SK-N-SH (cell line): ENCODE results near the gene CACFD1. TPM values are rescaled to one million over a fixed set of nuclear protein-coding genes. Genes with fewer than 3 reads are reported as not detected.

ENCODE experiments used
- CTCF ChIA-PET: fragments of 300-600, 350-600 bp; formaldehyde crosslinking; extraction: SDS; loops from one replicate; lab custom pipeline; 2021; lab: Yijun Ruan, JAX
- POLR2A ChIA-PET: fragments of 350-600 bp; sonication (Branson Sonifier 250); formaldehyde crosslinking; extraction: SDS; loops from one replicate; lab custom pipeline; 2020; ENCODE audit warnings: antibody characterized with exemption, inconsistent platforms; lab: Yijun Ruan, JAX
- DNase-seq: peaks from one replicate; pipeline ENCODE4 v3.0.0; 2012
- H2AFZ ChIP-seq: fragments of 200-600 bp; sonication (generic); 2 replicates; pipeline ENCODE4 v1.8.1; 2016; ENCODE audit warnings: antibody characterized with exemption, mild to moderate bottlenecking, low read depth
- H3F3A ChIP-seq: fragments of 200-600 bp; sonication (generic); replicated peaks from 2 replicates; pipeline ENCODE3; 2016; ENCODE audit warnings: antibody characterized with exemption, mild to moderate bottlenecking; ENCODE audit not compliant: insufficient read depth
- H3K27ac ChIP-seq, 2 experiments: fragments of 200-500 bp in 1 of 2; fragments of 200-600 bp in 1 of 2; sonication (Bioruptor generic) in 1 of 2; sonication (generic), shearing (Covaris generic) in 1 of 2; 2 replicates each; pipeline versions ENCODE4 v1.5.1 to v1.6.1; 2014 to 2016; ENCODE audit warnings: low read depth in 2 of 2, inconsistent platforms in 1 of 2, low read length in 1 of 2, mild to moderate bottlenecking in 1 of 2, mixed read lengths in 1 of 2
- H3K27me3 ChIP-seq: fragments of 200-600 bp; sonication (generic), shearing (Covaris generic); 2 replicates; pipeline ENCODE4 v1.6.1; 2016; ENCODE audit warnings: mixed run types; ENCODE audit not compliant: insufficient read depth
- H3K36me3 ChIP-seq, 2 experiments: fragments of 200-500 bp in 1 of 2; fragments of 200-600 bp in 1 of 2; sonication (Bioruptor generic) in 1 of 2; sonication (generic) in 1 of 2; replicated peaks in 1 of 2; 2 replicates each; pipeline versions ENCODE3 to v1.5.1; 2014 to 2016; ENCODE audit warnings: low read length in 1 of 2, mild to moderate bottlenecking in 1 of 2; ENCODE audit not compliant: insufficient read depth in 2 of 2, control insufficient read depth in 1 of 2
- H3K4me1 ChIP-seq, 2 experiments: fragments of 200-500 bp in 1 of 2; fragments of 200-600 bp in 1 of 2; sonication (Bioruptor generic) in 1 of 2; sonication (generic), shearing (Covaris generic) in 1 of 2; 2 replicates each; pipeline versions ENCODE4 v1.5.1 to v1.6.1; 2014 to 2016; ENCODE audit warnings: low read depth in 1 of 2, low read length in 1 of 2, mixed run types in 1 of 2; ENCODE audit not compliant: insufficient read depth in 2 of 2, control insufficient read depth in 1 of 2
- H3K4me2 ChIP-seq: fragments of 200-600 bp; sonication (generic), shearing (Covaris generic); 2 replicates; pipeline ENCODE4 v1.6.1; 2017; ENCODE audit warnings: mixed run types
- H3K4me3 ChIP-seq, 2 experiments: fragments of 200-500 bp in 1 of 2; fragments of 200-600 bp in 1 of 2; sonication (Bioruptor generic) in 1 of 2; sonication (generic), shearing (Covaris generic) in 1 of 2; 2 replicates each; pipeline versions ENCODE4 v1.5.1 to v1.8.1; 2014 to 2016; ENCODE audit warnings: low read depth in 2 of 2, inconsistent platforms in 1 of 2, low read length in 1 of 2, mild to moderate bottlenecking in 1 of 2, mixed read lengths in 1 of 2, moderate library complexity in 1 of 2
- H3K79me2 ChIP-seq: fragments of 200-600 bp; sonication (generic); 2 replicates; pipeline ENCODE4 v1.8.1; 2017; ENCODE audit warnings: mild to moderate bottlenecking; ENCODE audit not compliant: insufficient read depth
- H3K9ac ChIP-seq: fragments of 200-600 bp; sonication (generic); 2 replicates; pipeline ENCODE4 v1.6.1; 2017; ENCODE audit warnings: mixed run types
- H3K9me2 ChIP-seq: fragments of 200-600 bp; sonication (generic); 2 replicates; pipeline ENCODE4 v1.6.1; 2017; ENCODE audit warnings: mixed run types
- H3K9me3 ChIP-seq: fragments of 200-600 bp; sonication (generic); 2 replicates; pipeline ENCODE4 v1.6.1; 2017; ENCODE audit warnings: mixed run types, mild to moderate bottlenecking, moderate library complexity
- H4K20me1 ChIP-seq: fragments of 200-600 bp; sonication (generic); 2 replicates; pipeline ENCODE4 v1.6.1; 2017; ENCODE audit warnings: mild to moderate bottlenecking, mixed run types; ENCODE audit not compliant: insufficient read depth
- CHD2 ChIP-seq: fragments of 150-350 bp; IDR thresholded peaks from 2 replicates; pipeline ENCODE4 v1.6.1; 2018; ENCODE audit warnings: low read length; ENCODE audit not compliant: partially characterized antibody
- CTCF ChIP-seq: fragments of 200-600 bp; sonication (generic); IDR thresholded peaks from 2 replicates; pipeline ENCODE4 v1.6.1; 2017; ENCODE audit warnings: antibody characterized with exemption, mild to moderate bottlenecking, moderate library complexity
- ELF1 ChIP-seq: IDR thresholded peaks from 2 replicates; pipeline ENCODE4 v1.4.0; 2012
- EP300 ChIP-seq, 2 experiments: IDR thresholded peaks; 2 replicates each; pipeline versions ENCODE4 v1.4.0 to v1.6.1; 2012; ENCODE audit warnings: borderline replicate concordance in 1 of 2, low read depth in 1 of 2, low read length in 1 of 2
- EZH2phosphoT487 ChIP-seq: fragments of 200-600 bp; sonication (generic); IDR thresholded peaks from 2 replicates; pipeline ENCODE4 v1.6.1; 2017; ENCODE audit warnings: low read depth, mixed run types, mild to moderate bottlenecking, antibody characterized with exemption, moderate library complexity, borderline replicate concordance
- FOXM1 ChIP-seq: IDR thresholded peaks from 2 replicates; pipeline ENCODE4 v1.4.0; 2012; ENCODE audit warnings: low read depth, mild to moderate bottlenecking
- GATA2 ChIP-seq: sonication (generic); formaldehyde crosslinking; IDR thresholded peaks from 2 replicates; pipeline ENCODE4 v1.5.0; 2020; ENCODE audit warnings: mild to moderate bottlenecking, missing genetic modification reagents
- MXI1 ChIP-seq: IDR thresholded peaks from 2 replicates; pipeline ENCODE4 v1.6.1; 2012; ENCODE audit warnings: mild to moderate bottlenecking, low read depth, low read length, improper control_type of control experiment
- NRF1 ChIP-seq: IDR thresholded peaks from 2 replicates; pipeline ENCODE4 v1.6.1; 2012; ENCODE audit warnings: low read depth, mild to moderate bottlenecking, low read length
- POLR2AphosphoS5 ChIP-seq: IDR thresholded peaks from 2 replicates; pipeline ENCODE4 v1.6.1; 2012; ENCODE audit warnings: low read depth, low read length
- RAD21 ChIP-seq: IDR thresholded peaks from 2 replicates; pipeline ENCODE4 v1.6.1; 2012; ENCODE audit warnings: mild to moderate bottlenecking, low read length
- RCOR1 ChIP-seq: fragments of 150-350 bp; IDR thresholded peaks from 2 replicates; pipeline ENCODE4 v1.6.1; 2017; ENCODE audit warnings: antibody characterized with exemption, low read length
- RFX5 ChIP-seq: IDR thresholded peaks from 2 replicates; pipeline ENCODE4 v1.6.1; 2012; ENCODE audit warnings: mild to moderate bottlenecking, improper control_type of control experiment, low read length
- RXRA ChIP-seq: IDR thresholded peaks from 2 replicates; pipeline ENCODE4 v1.4.0; 2012; ENCODE audit warnings: low read depth, mild to moderate bottlenecking, borderline replicate concordance
- SIN3A ChIP-seq: IDR thresholded peaks from 2 replicates; pipeline ENCODE4 v1.6.1; 2012; ENCODE audit warnings: low read depth, mild to moderate bottlenecking, low read length, moderate library complexity, borderline replicate concordance
- SMC3 ChIP-seq: IDR thresholded peaks from 2 replicates; pipeline ENCODE4 v1.6.1; 2012; ENCODE audit warnings: low read depth, low read length, improper control_type of control experiment
- TAF1 ChIP-seq: IDR thresholded peaks from 2 replicates; pipeline ENCODE4 v1.6.1; 2012; ENCODE audit warnings: low read depth, mild to moderate bottlenecking, low read length, moderate library complexity, borderline replicate concordance
- TCF12 ChIP-seq: IDR thresholded peaks from 2 replicates; pipeline ENCODE4 v1.4.0; 2012
- TEAD4 ChIP-seq: IDR thresholded peaks from 2 replicates; pipeline ENCODE4 v1.4.0; 2012; ENCODE audit warnings: mild to moderate bottlenecking, borderline replicate concordance; ENCODE audit not compliant: insufficient read depth
- YY1 ChIP-seq: IDR thresholded peaks from 2 replicates; pipeline ENCODE4 v1.4.0; 2012; ENCODE audit warnings: low read depth, mild to moderate bottlenecking
- WGBS: methylation state at CpG from one replicate; pipeline ENCODE4 v1.1.6; 2017; ENCODE audit warnings: low lambda C conversion rate; 5-methylcytosine and 5-hydroxymethylcytosine counted together
- polyA plus RNA-seq, 3 experiments: library from polyadenylated mRNA; depleted of rRNA; stranded (reverse); fragments of >200 nt; gene quantifications; 2 replicates each; pipeline ENCODE4 v1.2.3, GENCODE V29; 2012
- TF ChIP-seq, protein P1 (sequence below): fragments of 150-350 bp; IDR thresholded peaks from 2 replicates; pipeline ENCODE4 v1.6.1; 2016; ENCODE audit warnings: mild to moderate bottlenecking, low read depth, low read length

Gene CACFD1
- polyA plus RNA-seq, 1 of the 3 experiments (the other 2 are of a cell fraction): 16.8 TPM

DNA sequence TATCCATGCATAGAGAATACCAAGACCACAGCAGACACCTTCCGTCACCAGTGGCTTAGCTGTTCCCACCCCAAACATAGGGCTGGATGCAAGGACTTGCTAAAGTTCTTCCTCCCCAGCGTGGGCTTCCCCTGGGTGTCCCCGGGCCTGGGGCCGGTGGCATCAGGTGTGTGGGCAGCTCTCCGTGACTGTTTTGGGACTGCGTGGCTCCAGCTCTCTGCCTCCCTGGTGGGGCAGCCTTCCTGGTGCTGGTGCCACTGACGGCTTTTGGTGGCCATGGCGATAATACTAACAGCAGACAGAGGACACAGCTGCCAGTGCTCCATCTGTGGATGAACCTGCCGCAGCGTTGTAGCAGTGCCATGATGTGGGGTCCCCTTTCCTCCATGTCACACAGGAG lies 4.9 kb downstream of the CACFD1 start:
- ChIA-PET POLR2A (no interaction called here), CTCF (interaction anchor here (0.8 kb wide), 1 partner anchor 22 kb away, joined by 3 read pairs; no protein-coding TSS in a partner anchor)
- no peak for TF ChIP-seq TEAD4
- TF ChIP-seq TCF12: no peak
- no peak for TF ChIP-seq CHD2
- TF ChIP-seq RXRA: no peak
- no peak for TF ChIP-seq CTCF
- no peak for TF ChIP-seq EZH2phosphoT487
- no peak for TF ChIP-seq EP300 (IDR thresholded peaks at IDR 0.05; ENCODE audit: borderline replicate concordance in 1 of 2, low read depth in 1 of 2, low read length in 1 of 2)
- no peak for TF ChIP-seq RAD21
- no peak for TF ChIP-seq SIN3A
- TF ChIP-seq SMC3: no peak
- TF ChIP-seq GATA2 (CRISPR knock-in tag): no peak
- no peak for TF ChIP-seq ELF1
- TF ChIP-seq, protein P1, sequence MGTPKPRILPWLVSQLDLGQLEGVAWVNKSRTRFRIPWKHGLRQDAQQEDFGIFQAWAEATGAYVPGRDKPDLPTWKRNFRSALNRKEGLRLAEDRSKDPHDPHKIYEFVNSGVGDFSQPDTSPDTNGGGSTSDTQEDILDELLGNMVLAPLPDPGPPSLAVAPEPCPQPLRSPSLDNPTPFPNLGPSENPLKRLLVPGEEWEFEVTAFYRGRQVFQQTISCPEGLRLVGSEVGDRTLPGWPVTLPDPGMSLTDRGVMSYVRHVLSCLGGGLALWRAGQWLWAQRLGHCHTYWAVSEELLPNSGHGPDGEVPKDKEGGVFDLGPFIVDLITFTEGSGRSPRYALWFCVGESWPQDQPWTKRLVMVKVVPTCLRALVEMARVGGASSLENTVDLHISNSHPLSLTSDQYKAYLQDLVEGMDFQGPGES: no peak
- TF ChIP-seq RCOR1: no peak
- TF ChIP-seq FOXM1: no peak
- no peak for TF ChIP-seq YY1
- TF ChIP-seq NRF1: no peak
- Histone ChIP-seq H3K4me3 (no peak overlapping the region), H3K9me3 (no peaks in the 10 kb centered on the region), H3K4me1 (peaks cover 0 to 17% of the 10 kb centered on the region in 2 experiments; a peak in 1 of 4 replicates), H4K20me1 (no peaks in the 10 kb centered on the region), H3K27me3 (no peaks in the 10 kb centered on the region), H3K4me2 (no peak overlapping the region), H3K79me2 (no peaks in the 10 kb centered on the region), H3F3A (peaks cover 10% of the 10 kb centered on the region), H2AFZ (no peak overlapping the region), H3K9ac (no peak overlapping the region), H3K27ac (no peak overlapping the region), H3K36me3 (peaks cover 0 to 15% of the 10 kb centered on the region in 2 experiments), H3K9me2 (no peaks in the 10 kb centered on the region)
- 93% methylated on average over 6 of the region's 10 CpGs for WGBS
- DNase-seq: no peak

GRCh38 chr9:133465984-133466383 lies 6.2 kb downstream of the CACFD1 start:
- peaks cover 10% of the 10 kb centered on the region for H3F3A ChIP-seq
- DNase-seq: no peak
- ChIA-PET CTCF (interaction anchor here (0.9 to 1.1 kb wide), 2 partner anchors 12 to 23 kb away, joined by 3 read pairs; partner anchors contain the start of gene SLC2A6), POLR2A (no interaction called here)
- H3K27ac ChIP-seq: no peak overlapping the region
- WGBS: 84% methylated on average over 6 of the region's 6 CpGs
- H3K27me3 ChIP-seq: no peaks in the 10 kb centered on the region
- no peak overlapping the region for H3K9ac ChIP-seq
- no peaks in the 10 kb centered on the region for H3K9me3 ChIP-seq
- H2AFZ ChIP-seq: no peak overlapping the region
- peaks cover 0 to 11% of the 10 kb centered on the region in 2 experiments; a peak in 1 of 4 replicates for H3K4me1 ChIP-seq
- no peak overlapping the region for H3K4me2 ChIP-seq
- no peak overlapping the region for H3K4me3 ChIP-seq
- H3K79me2 ChIP-seq: no peaks in the 10 kb centered on the region
- H4K20me1 ChIP-seq: no peaks in the 10 kb centered on the region
- peaks cover 0 to 15% of the 10 kb centered on the region in 2 experiments for H3K36me3 ChIP-seq
- no peaks in the 10 kb centered on the region for H3K9me2 ChIP-seq
- TF ChIP-seq EP300 (IDR thresholded peaks at IDR 0.05; ENCODE audit: borderline replicate concordance in 1 of 2, low read depth in 1 of 2, low read length in 1 of 2) (no peak), TEAD4 (no peak), RXRA (no peak), TAF1 (no peak), MXI1 (no peak), RCOR1 (no peak), CHD2 (no peak), CTCF (no peak), POLR2AphosphoS5 (no peak), SMC3 (no peak), RFX5 (no peak)
- TF ChIP-seq, protein P1: no peak
